OCI-M2 (cell line): ENCODE results near the gene GPR148.

ENCODE experiments used
- DNase-seq: peaks from one replicate; lab custom pipeline; 2025; ENCODE audit not compliant: unreplicated experiment; lab: John Stamatoyannopoulos, UW

Gene GPR148

DNA sequence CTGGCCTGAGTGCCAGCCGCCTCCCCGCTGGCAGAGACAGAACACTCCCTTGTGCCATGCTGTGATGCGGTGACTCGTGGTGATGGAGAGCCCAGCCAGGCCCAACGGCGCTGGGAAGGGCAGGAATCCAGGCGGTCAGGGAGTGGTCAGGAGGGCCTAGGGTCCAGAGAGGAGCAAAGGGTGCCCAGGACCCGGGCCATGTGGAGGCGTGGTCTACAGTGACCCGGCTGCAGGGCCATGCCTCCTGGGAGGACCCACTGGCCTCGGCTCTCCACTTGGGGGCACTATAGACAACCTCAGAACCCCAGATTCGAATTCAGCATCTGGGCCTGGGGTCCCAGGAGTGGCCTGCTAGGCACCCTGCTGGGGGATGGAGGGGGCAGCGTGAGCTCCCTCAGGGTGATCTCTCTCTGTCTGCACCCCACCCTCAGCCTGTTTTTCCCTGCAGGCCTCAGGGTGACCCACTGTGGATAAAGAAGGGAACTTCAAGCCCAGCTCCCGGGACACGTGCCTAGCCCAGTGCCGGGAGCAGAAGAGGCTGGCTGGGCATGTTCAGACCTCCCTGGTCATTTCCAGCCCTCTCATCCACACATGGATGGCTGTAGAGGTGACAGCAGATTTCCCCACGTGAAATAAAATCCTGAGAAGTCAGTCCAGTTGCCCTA lies 39.5 kb downstream of the GPR148 start:
- no peak for DNase-seq

DNA sequence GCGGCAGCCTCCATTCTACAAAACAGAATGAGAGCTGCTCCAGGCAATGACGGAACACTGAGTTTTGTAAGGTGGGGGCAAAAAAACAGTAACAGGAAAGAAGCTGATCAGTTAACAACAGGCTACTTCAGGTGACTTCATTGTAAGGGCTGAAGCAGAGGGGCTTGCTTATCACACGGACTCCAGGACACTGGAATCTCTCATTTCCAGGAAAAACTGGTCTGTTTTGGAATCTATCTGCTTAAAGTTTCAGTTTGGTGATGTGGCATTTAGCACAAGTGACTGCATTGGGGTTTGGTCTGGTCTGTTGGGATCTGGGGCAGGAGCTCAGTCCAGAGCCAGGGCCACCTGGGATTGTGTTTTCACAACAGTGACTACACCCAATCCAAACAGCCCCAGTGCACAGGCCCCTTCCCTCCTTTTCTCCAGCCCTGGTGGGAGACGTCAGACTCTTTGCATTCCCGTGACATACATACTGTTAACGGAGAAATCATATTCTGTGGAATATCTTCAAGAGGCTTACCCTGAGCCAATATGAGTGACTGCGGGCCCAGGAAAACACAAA lies 40.6 kb downstream of the GPR148 start:
- no peak for DNase-seq

DNA sequence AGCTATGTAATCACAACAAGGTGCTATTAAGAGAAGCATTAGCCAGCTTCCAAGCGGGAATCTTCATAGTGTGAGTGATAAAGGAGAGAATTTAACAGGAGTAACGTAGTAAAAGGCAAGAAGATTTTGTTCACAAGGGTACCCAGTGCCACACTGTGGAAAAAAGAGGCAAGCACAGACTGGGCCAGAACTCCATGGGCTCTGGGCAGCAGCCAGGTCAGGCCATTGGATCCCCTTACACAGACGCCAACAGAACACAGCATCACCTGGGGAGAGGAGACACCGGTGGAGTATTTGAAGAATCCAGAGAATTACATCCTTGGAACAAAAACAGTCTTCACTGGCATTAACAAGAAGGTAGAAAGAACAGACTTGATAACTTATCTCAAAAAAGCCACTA lies 47.7 kb downstream of the GPR148 start:
- DNase-seq: no peak

GRCh38 chr2:130778781-130779180 lies 49.9 kb downstream of the GPR148 start:
- DNase-seq: no peak
